Mesenchymal stem cell (in vitro differentiated cells and primary cell): Measurements from ENCODE around the gene PRKAA1.
"Not testable (repeated sequence)": the region's sequence is repeated elsewhere in the genome, so short reads cannot be mapped to it uniquely, and the experiment has no call there.

ENCODE experiments used
- DNase-seq: peaks from one replicate; pipeline ENCODE4 v3.0.0-alpha.2; 2013
- H2AFZ ChIP-seq: one replicate; pipeline ENCODE4 v1.6.1; 2013; ENCODE audit warnings: low read depth, mild to moderate bottlenecking, control low read depth, inconsistent platforms, low read length, moderate library complexity
- H2AK5ac ChIP-seq: 2 replicates; pipeline ENCODE4 v1.6.1; 2013; ENCODE audit warnings: low read length, moderate library complexity, mild to moderate bottlenecking, inconsistent platforms; ENCODE audit not compliant: severe bottlenecking
- H2BK120ac ChIP-seq: one replicate; pipeline ENCODE4 v1.6.1; 2013; ENCODE audit warnings: low read depth, mild to moderate bottlenecking, inconsistent platforms, low read length, moderate library complexity
- H2BK12ac ChIP-seq, 2 experiments: one replicate each; pipeline ENCODE4 v1.6.1; 2013; ENCODE audit warnings: inconsistent platforms in 2 of 2, low read length in 2 of 2, mild to moderate bottlenecking in 2 of 2, moderate library complexity in 2 of 2, control low read depth in 1 of 2
- H2BK15ac ChIP-seq: one replicate; pipeline ENCODE4 v1.6.1; 2013; ENCODE audit warnings: mild to moderate bottlenecking, low read depth, inconsistent platforms; ENCODE audit not compliant: poor library complexity, severe bottlenecking
- H2BK5ac ChIP-seq: 2 replicates; pipeline ENCODE4 v1.6.1; 2013; ENCODE audit warnings: low read depth, mild to moderate bottlenecking, low read length, control low read depth, inconsistent platforms; ENCODE audit not compliant: poor library complexity, severe bottlenecking
- H3K14ac ChIP-seq, 2 experiments: one replicate each; pipeline ENCODE4 v1.6.1; 2013; ENCODE audit warnings: inconsistent platforms in 2 of 2, low read length in 2 of 2, control low read depth in 1 of 2, mild to moderate bottlenecking in 1 of 2, moderate library complexity in 1 of 2
- H3K18ac ChIP-seq, 2 experiments: one replicate each; pipeline ENCODE4 v1.6.1; 2013; ENCODE audit warnings: inconsistent platforms in 2 of 2, low read length in 2 of 2, control low read depth in 1 of 2, low read depth in 1 of 2, mild to moderate bottlenecking in 1 of 2
- H3K23ac ChIP-seq, 2 experiments: one replicate each; pipeline ENCODE4 v1.6.1; 2013; ENCODE audit warnings: inconsistent platforms in 2 of 2, low read length in 2 of 2, mild to moderate bottlenecking in 2 of 2, moderate library complexity in 2 of 2, control low read depth in 1 of 2
- H3K27ac ChIP-seq: 2 replicates; pipeline ENCODE4 v1.5.1; 2013; ENCODE audit warnings: mild to moderate bottlenecking, moderate library complexity, low read length, control low read depth, inconsistent platforms; ENCODE audit not compliant: poor library complexity, severe bottlenecking
- H3K27me3 ChIP-seq, 2 experiments: 2 replicates each; pipeline versions ENCODE4 v1.6.1 to v1.7.0; 2013; ENCODE audit warnings: low read length in 2 of 2, mild to moderate bottlenecking in 2 of 2, moderate library complexity in 2 of 2, control low read depth in 1 of 2, inconsistent platforms in 1 of 2; ENCODE audit not compliant: control insufficient read depth in 1 of 2, insufficient read depth in 1 of 2
- H3K36me3 ChIP-seq, 2 experiments: 2 replicates each; pipeline versions ENCODE4 v1.6.1 to v1.7.0; 2013; ENCODE audit warnings: low read length in 2 of 2, control low read depth in 1 of 2, inconsistent platforms in 1 of 2, low read depth in 1 of 2, mild to moderate bottlenecking in 1 of 2; ENCODE audit not compliant: insufficient read depth in 2 of 2, control insufficient read depth in 1 of 2
- H3K4ac ChIP-seq, 2 experiments: one replicate each; pipeline ENCODE4 v1.6.1; 2013; ENCODE audit warnings: inconsistent platforms in 2 of 2, low read length in 2 of 2, mild to moderate bottlenecking in 2 of 2, moderate library complexity in 2 of 2, control low read depth in 1 of 2, low read depth in 1 of 2
- H3K4me1 ChIP-seq: 2 replicates; pipeline ENCODE4 v1.6.1; 2013; ENCODE audit warnings: low read depth, low read length, control low read depth; ENCODE audit not compliant: control insufficient read depth, insufficient read depth
- H3K4me2 ChIP-seq: 2 replicates; pipeline ENCODE4 v1.6.1; 2013; ENCODE audit warnings: low read length, mild to moderate bottlenecking, inconsistent platforms; ENCODE audit not compliant: poor library complexity, severe bottlenecking
- H3K4me3 ChIP-seq, 2 experiments: 2 replicates each; pipeline versions ENCODE4 v1.5.1 to v1.7.0; 2013; ENCODE audit warnings: low read length in 2 of 2, mild to moderate bottlenecking in 2 of 2, control low read depth in 1 of 2, low read depth in 1 of 2; ENCODE audit not compliant: insufficient read depth in 1 of 2
- H3K79me1 ChIP-seq: replicated peaks from 2 replicates; pipeline ENCODE4 v1.6.1; 2013; ENCODE audit warnings: mild to moderate bottlenecking, control low read depth, low read length, inconsistent platforms; ENCODE audit not compliant: poor library complexity, severe bottlenecking
- H3K9ac ChIP-seq: 2 replicates; pipeline ENCODE4 v1.7.0; 2013; ENCODE audit warnings: mild to moderate bottlenecking, low read length, moderate library complexity
- H3K9me3 ChIP-seq: 2 replicates; pipeline ENCODE4 v1.7.0; 2013; ENCODE audit warnings: mild to moderate bottlenecking, low read length; ENCODE audit not compliant: control insufficient read depth
- H4K8ac ChIP-seq: one replicate; pipeline ENCODE4 v1.6.1; 2013; ENCODE audit warnings: inconsistent platforms, mild to moderate bottlenecking, low read length, moderate library complexity
- H4K91ac ChIP-seq: one replicate; pipeline ENCODE4 v1.6.1; 2013; ENCODE audit warnings: mild to moderate bottlenecking, low read length, inconsistent platforms
- WGBS: methylation state at CpG from one replicate; pipeline ENCODE4 v1.1.7; 2013; ENCODE audit warnings: mixed read lengths; 5-methylcytosine and 5-hydroxymethylcytosine counted together

Gene PRKAA1

DNA sequence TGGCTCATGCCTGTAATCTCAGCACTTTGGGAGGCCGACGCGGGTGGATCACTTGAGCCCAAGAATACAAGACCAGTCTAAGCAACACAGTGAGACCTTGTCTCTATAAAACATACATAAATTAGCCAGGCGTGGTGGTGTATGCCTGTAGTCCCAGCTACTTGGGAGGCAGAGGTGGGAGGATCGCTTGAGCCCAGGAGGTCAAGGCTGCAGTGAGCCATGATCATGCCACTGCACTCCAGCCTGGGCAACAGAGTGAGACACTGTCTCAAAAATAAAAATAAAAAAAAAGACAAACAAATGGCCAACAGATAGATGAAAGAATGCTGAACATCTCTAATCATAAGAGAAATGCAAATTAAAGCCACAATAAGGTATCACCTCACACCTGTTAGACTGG lies 9.2 kb downstream of the PRKAA1 start:
- H3K4me3 ChIP-seq, H3K9me3 ChIP-seq, H2BK15ac ChIP-seq, H4K8ac ChIP-seq, H3K4me1 ChIP-seq, H2BK120ac ChIP-seq, H2BK5ac ChIP-seq, H2AFZ ChIP-seq, H2BK12ac ChIP-seq, H3K4ac ChIP-seq, H3K79me1 ChIP-seq, H2AK5ac ChIP-seq, H3K4me2 ChIP-seq, H3K14ac ChIP-seq, H3K18ac ChIP-seq, H3K27me3 ChIP-seq, H3K9ac ChIP-seq, H3K23ac ChIP-seq, H4K91ac ChIP-seq, DNase-seq, H3K27ac ChIP-seq: not testable (repeated sequence)
- 97% methylated on average over 5 of the region's 5 CpGs for WGBS
- H3K36me3 ChIP-seq: peaks cover 4 to 16% of the 10 kb centered on the region in 2 experiments

DNA sequence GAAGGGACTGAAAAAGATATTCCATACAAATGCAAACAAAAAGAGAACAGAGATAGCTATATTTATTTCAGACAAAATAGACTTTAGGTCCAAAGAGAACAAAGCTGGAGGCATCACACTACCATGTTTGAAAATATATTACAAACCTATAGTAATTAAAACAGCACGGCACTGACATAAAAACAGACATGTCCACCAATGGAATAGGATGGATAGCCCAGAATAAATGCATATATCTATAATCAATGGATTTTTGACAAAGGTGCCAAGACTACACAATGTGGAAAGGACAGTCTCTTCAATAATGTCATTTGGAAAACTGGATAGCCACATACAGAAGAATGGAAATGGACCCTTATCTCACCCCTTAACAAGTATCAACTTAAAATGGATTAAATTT lies 10.2 kb downstream of the PRKAA1 start:
- H2BK5ac ChIP-seq: no peak overlapping the region
- no peak overlapping the region for H3K23ac ChIP-seq
- H2BK12ac ChIP-seq: no peak overlapping the region
- H3K27ac ChIP-seq: no peak overlapping the region
- H3K4me3 ChIP-seq: no peak overlapping the region
- H4K91ac ChIP-seq: no peak overlapping the region
- WGBS: no CpG with 5 or more reads among the region's 1 CpG
- no peak overlapping the region for H3K4ac ChIP-seq
- H3K4me2 ChIP-seq: no peak overlapping the region
- H3K27me3 ChIP-seq: no peaks in the 10 kb centered on the region
- peaks cover 8% of the 10 kb centered on the region for H3K9me3 ChIP-seq
- H2AFZ ChIP-seq: no peak overlapping the region
- no peak overlapping the region for H3K14ac ChIP-seq
- H2AK5ac ChIP-seq: no peak overlapping the region
- no peak overlapping the region for H3K18ac ChIP-seq
- no peaks in the 10 kb centered on the region for H3K4me1 ChIP-seq
- no peak overlapping the region for H2BK120ac ChIP-seq
- H3K79me1 ChIP-seq: no peaks in the 10 kb centered on the region
- H4K8ac ChIP-seq: no peak overlapping the region
- peaks cover 4 to 16% of the 10 kb centered on the region in 2 experiments for H3K36me3 ChIP-seq
- H2BK15ac ChIP-seq: no peak overlapping the region
- H3K9ac ChIP-seq: no peak overlapping the region
- DNase-seq: no peak

DNA sequence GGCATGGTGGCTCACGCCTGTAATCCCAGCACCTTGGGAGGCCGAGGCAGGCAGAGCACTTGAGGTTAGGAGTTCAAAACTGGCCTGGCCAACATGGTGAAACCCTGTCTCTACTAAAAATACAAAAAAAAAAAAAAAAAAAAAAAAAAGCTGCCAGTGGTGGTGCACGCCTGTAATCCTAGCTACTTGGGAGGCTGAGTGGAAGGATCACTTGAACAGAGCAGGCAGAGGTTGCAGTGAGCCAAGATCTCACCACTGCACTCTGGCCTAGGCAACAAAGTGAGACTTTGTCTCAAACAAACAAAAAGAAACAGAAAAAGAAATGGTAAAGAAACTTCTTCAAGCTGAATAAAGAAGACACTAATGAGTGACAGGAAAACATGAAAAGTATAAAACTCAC lies 11.5 kb downstream of the PRKAA1 start:
- H2BK12ac ChIP-seq, H3K79me1 ChIP-seq, H3K18ac ChIP-seq, H2BK15ac ChIP-seq, H3K27ac ChIP-seq, H3K9me3 ChIP-seq, H3K4me2 ChIP-seq, H2AFZ ChIP-seq, H3K23ac ChIP-seq, DNase-seq, H2BK5ac ChIP-seq, H3K4me3 ChIP-seq, H2AK5ac ChIP-seq, H3K4ac ChIP-seq, H2BK120ac ChIP-seq, H4K8ac ChIP-seq, H3K27me3 ChIP-seq, H4K91ac ChIP-seq, H3K9ac ChIP-seq, H3K4me1 ChIP-seq, H3K14ac ChIP-seq: not testable (repeated sequence)
- no CpG with 5 or more reads among the region's 3 CpGs for WGBS
- peaks cover 4 to 16% of the 10 kb centered on the region in 2 experiments for H3K36me3 ChIP-seq

DNA sequence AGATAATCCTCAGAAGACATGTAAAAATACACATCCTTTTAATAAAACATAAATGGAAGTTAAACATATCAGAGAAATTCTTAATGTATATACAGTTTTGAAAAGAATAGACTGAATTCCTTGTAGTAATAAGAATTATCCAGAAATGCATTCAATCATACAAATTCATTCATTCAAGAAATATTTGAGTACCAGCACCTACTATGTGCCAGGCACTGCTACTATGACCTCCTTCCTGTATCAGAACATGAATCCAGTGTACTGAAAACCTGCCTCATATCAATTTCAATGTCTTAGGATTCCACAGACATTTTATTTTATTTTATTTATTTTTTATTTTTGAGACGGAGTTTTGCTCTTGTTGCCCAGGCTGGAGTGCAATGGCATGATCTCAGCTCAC lies 13.3 kb downstream of the PRKAA1 start:
- Histone ChIP-seq H2BK5ac (no peak overlapping the region), H3K23ac (no peak overlapping the region), H3K4me1 (no peaks in the 10 kb centered on the region), H2AK5ac (no peak overlapping the region), H3K79me1 (peaks cover 1% of the 10 kb centered on the region), H3K27ac (no peak overlapping the region), H2AFZ (no peak overlapping the region), H3K4me2 (no peak overlapping the region), H3K36me3 (peaks cover 4 to 16% of the 10 kb centered on the region in 2 experiments), H2BK120ac (no peak overlapping the region), H4K91ac (no peak overlapping the region), H3K18ac (no peak overlapping the region), H3K9me3 (peaks cover 8% of the 10 kb centered on the region), H4K8ac (no peak overlapping the region), H3K9ac (no peak overlapping the region), H2BK15ac (no peak overlapping the region), H3K14ac (no peak overlapping the region), H2BK12ac (no peak overlapping the region), H3K4me3 (no peak overlapping the region), H3K4ac (no peak overlapping the region), H3K27me3 (no peaks in the 10 kb centered on the region)
- WGBS: 83% methylated on average over 1 of the region's 1 CpG
- DNase-seq: no peak
